NB4 (cell line): ENCODE results near the gene PASD1.

Source experiments
- DNase-seq: peaks from one replicate; pipeline ENCODE4 v3.0.0; 2010; ENCODE audit warnings: low read depth
- H3K4me3 ChIP-seq: one replicate; pipeline ENCODE4 v1.5.1; 2011; ENCODE audit warnings: mild to moderate bottlenecking, low read depth, low read length, moderate library complexity
- CTCF ChIP-seq: IDR thresholded peaks from one replicate; pipeline ENCODE4 v1.5.1; 2012; ENCODE audit warnings: low read depth, low read length
- MAX ChIP-seq: IDR thresholded peaks from 2 replicates; pipeline ENCODE4 v1.6.1; 2011; ENCODE audit warnings: low read depth, low read length
- MYC ChIP-seq: IDR thresholded peaks from 2 replicates; pipeline ENCODE4 v1.6.1; 2011; ENCODE audit warnings: low read depth, low read length
- POLR2A ChIP-seq: IDR thresholded peaks from 2 replicates; pipeline ENCODE4 v1.6.1; 2011; ENCODE audit warnings: mild to moderate bottlenecking; ENCODE audit not compliant: insufficient read length; ENCODE audit errors: extremely low read depth

Gene PASD1

GRCh38 chrX:151621422-151621821 lies 57.9 kb downstream of the PASD1 start:
- TF ChIP-seq MAX (no peak), POLR2A (no peak), MYC (no peak), CTCF (no peak)
- no peak overlapping the region for H3K4me3 ChIP-seq
- DNase-seq, result peak; percentile 14

- TF ChIP-seq POLR2A, result no peak
- H3K4me3 ChIP-seq, result no peak overlapping the region
- peak; percentile 81 for DNase-seq
These were observed 61.2 kb downstream of the PASD1 start for GRCh38 chrX:151624677-151625076.

GRCh38 chrX:151631822-151632221 lies 68.3 kb downstream of the PASD1 start:
- no peak for DNase-seq
- TF ChIP-seq MAX, result no peak
- TF ChIP-seq MYC, result no peak
- no peak for TF ChIP-seq CTCF
- TF ChIP-seq POLR2A, result no peak

GRCh38 chrX:151633157-151633556 lies 69.7 kb downstream of the PASD1 start:
- no peak for DNase-seq
- no peak overlapping the region for H3K4me3 ChIP-seq
- no peak for TF ChIP-seq CTCF
- no peak for TF ChIP-seq MYC
- TF ChIP-seq POLR2A, result no peak
- TF ChIP-seq MAX, result no peak

More at GRCh38 chrX:151631822-151632221, 68.3 kb downstream of the PASD1 start:
- H3K4me3 ChIP-seq, result no peak overlapping the region

GRCh38 chrX:151634937-151635336 lies 71.5 kb downstream of the PASD1 start:
- H3K4me3 ChIP-seq, result no peak overlapping the region
- no peak for DNase-seq
- no peak for TF ChIP-seq CTCF
- no peak for TF ChIP-seq MAX
- no peak for TF ChIP-seq POLR2A
- no peak for TF ChIP-seq MYC

- TF ChIP-seq CTCF, result no peak
- TF ChIP-seq MYC, result no peak
- no peak for TF ChIP-seq MAX
- TF ChIP-seq POLR2A, result no peak
- H3K4me3 ChIP-seq, result no peak overlapping the region
- no peak for DNase-seq
These were observed 78.1 kb downstream of the PASD1 start for GRCh38 chrX:151641564-151641963.
